ENCODE data around the gene GPR15. TPM values are rescaled to one million over a fixed set of nuclear protein-coding genes. Genes with fewer than 3 reads are reported as not detected.

The GPR15 gene
- total and polyA plus RNA-seq, 2 donors (not counting 3 experiments of a cell fraction or from before 2014, with no cell fraction given), result not detected

- no peak overlapping the region for H2AFZ ChIP-seq (ENCODE audit: low read depth, low read length)
- no peak overlapping the region for H3K27ac ChIP-seq (ENCODE audit: insufficient read depth, low read depth, low read length)
- dilution Hi-C loops (cut with MboI; ENCODE audit: extremely low pct_ligation_motif_present, low sequenced_read_pairs) (no loop called here), intact Hi-C loops (cut with micrococcal nuclease) (no loop called here)
- H3K9ac ChIP-seq (replicated peaks; ENCODE audit: extremely low read depth, insufficient read depth, low read length), result no peak overlapping the region
- no TSS peak for BruUV-seq (replicated peaks)
- ChIA-PET POLR2A (no interaction called here), CTCF (interaction anchor here (1.6 kb wide), 1 partner anchor 10 kb away, joined by 6 read pairs; no protein-coding TSS in a partner anchor)
- peaks cover 2 to 6% of the 10 kb centered on the region in 2 experiments for H3K36me3 ChIP-seq (ENCODE audit: control insufficient read depth in 2 of 2, extremely low read depth in 1 of 2, insufficient read depth in 2 of 2, low read length in 2 of 2)
- H3K9me3 ChIP-seq (replicated peaks; ENCODE audit: control insufficient read depth, insufficient read depth, low read length), result no peaks in the 10 kb centered on the region
- H3K4me1 ChIP-seq (ENCODE audit: control insufficient read depth, extremely low read depth, insufficient read depth, low read length), result peaks cover 5% of the 10 kb centered on the region
- TF ChIP-seq POLR2AphosphoS5 (IDR thresholded peaks at IDR 0.05; ENCODE audit: insufficient read depth, low read depth, low read length) (no peak), MAX (IDR thresholded peaks at IDR 0.05; ENCODE audit: insufficient read depth, insufficient read length) (no peak), EZH2 (IDR thresholded peaks at IDR 0.05; ENCODE audit: borderline replicate concordance, low read depth, low read length, severe bottlenecking) (no peak), POLR2A (IDR thresholded peaks at IDR 0.05; ENCODE audit: low read depth, low read length) (no peak), GATA2 (IDR thresholded peaks at IDR 0.05; ENCODE audit: insufficient read depth, insufficient read length, low read depth, low read length) (no peak), CTCF (IDR thresholded peaks at IDR 0.05; ENCODE audit: extremely low read depth in 1 of 2, insufficient read depth in 1 of 2, low read depth in 1 of 2, low read length in 2 of 2) (no peak), JUN (IDR thresholded peaks at IDR 0.05; ENCODE audit: borderline replicate concordance, insufficient read depth, insufficient read length, low read depth) (no peak), FOS (IDR thresholded peaks at IDR 0.05; ENCODE audit: borderline replicate concordance, insufficient read depth, low read length) (no peak), MYC (IDR thresholded peaks at IDR 0.05; ENCODE audit: low read depth, low read length) (no peak)
- no peaks in the 10 kb centered on the region for H3K79me2 ChIP-seq (ENCODE audit: control insufficient read depth, insufficient read depth, low read length)
- H3K27me3 ChIP-seq (ENCODE audit: control insufficient read depth in 2 of 2, insufficient read depth in 2 of 2, low read length in 2 of 2), result no peaks in the 10 kb centered on the region
- no peak overlapping the region for H3K4me2 ChIP-seq (ENCODE audit: insufficient read depth, low read length)
- no peaks in the 10 kb centered on the region for H3K9me1 ChIP-seq (replicated peaks; ENCODE audit: control insufficient read depth, extremely low read depth, insufficient read depth, low read length)
- FAIRE-seq (no peak), DNase-seq (ENCODE audit: low read depth, low spot score) (no peak)
- no peak overlapping the region for H3K4me3 ChIP-seq (replicated peaks in 1 of 3; ENCODE audit: insufficient read depth in 1 of 3, low read depth in 1 of 3, low read length in 3 of 3)
- no peaks in the 10 kb centered on the region for H4K20me1 ChIP-seq (replicated peaks; ENCODE audit: control insufficient read depth, extremely low read depth, insufficient read depth, low read length)
Measured at GRCh38 chr3:98582042-98582441, 50.3 kb downstream of the GPR15 start.
